ENCODE results near the gene RCAN2.
"Not testable (repeated sequence)": the region's sequence is repeated elsewhere in the genome, so short reads cannot be mapped to it uniquely, and the experiment has no call there.

RCAN2 gene

DNA sequence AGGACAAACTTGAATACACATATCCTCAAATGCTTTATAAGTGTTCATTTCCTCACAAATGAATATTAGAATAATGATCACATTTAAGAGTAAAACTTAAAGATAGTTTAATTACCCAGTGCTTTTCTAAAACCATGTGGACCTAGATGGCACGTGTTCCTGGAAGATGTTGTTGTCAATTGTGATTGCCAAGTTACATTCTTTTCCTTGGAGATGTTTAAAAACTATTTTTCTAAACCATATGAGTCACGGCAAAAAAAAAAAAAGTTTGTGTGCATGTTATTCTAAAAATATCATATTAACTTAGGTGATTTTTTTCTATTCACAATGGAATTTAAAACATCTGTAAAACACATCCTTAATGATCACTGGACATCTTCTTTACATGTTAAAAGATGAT, 51.1 kb downstream of the RCAN2 start:
- DNase-seq (ENCODE audit: low read depth in 2 of 2), result no peak

DNA sequence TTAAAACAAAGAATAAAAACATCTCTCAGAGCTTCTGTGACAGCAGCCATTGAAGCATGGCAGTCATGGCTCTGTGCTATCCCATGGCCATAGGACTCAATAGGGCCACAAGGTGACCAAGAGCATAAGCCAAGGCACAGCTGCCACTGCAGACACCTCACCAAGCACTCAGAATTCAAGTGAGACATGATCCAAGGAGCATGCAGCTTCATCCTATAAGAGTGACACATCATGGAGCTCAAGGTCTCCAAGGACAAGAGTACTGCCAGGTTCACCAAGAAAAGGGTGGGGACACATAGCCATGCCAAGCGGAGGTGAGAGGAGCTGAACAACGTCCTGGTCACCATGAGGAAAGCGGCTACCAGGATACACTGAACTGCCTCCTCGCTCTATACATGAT, 53.0 kb downstream of the RCAN2 start:
- DNase-seq (ENCODE audit: low read depth in 2 of 2), result no peak

DNA sequence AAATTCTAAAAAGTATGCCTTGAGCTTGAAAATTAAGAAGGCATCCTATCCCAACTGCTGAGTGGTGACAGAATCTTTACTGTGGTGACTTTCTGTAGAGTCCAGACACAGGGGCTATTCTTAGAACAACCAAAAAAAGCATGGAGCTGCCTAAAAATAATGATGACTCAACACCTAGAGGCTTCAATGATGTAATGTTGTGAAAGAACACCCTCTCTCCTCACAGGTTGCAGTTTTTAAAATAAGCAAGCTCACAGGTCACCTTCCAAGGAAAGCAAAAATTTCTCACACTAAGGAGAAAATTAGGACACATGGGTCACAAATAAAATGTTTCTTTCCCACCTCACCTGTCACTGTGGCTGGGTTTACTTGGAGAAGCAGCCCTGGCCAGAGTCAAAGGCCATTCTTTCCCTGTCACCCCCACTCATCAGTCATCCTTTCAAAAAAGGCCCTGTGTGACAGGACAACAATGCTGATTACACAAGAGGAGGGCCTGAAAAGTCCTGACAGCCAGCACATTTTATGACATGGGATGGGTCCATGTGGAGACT, 53.5 kb downstream of the RCAN2 start:
- DNase-seq (ENCODE audit: low read depth in 2 of 2), result no peak

DNA sequence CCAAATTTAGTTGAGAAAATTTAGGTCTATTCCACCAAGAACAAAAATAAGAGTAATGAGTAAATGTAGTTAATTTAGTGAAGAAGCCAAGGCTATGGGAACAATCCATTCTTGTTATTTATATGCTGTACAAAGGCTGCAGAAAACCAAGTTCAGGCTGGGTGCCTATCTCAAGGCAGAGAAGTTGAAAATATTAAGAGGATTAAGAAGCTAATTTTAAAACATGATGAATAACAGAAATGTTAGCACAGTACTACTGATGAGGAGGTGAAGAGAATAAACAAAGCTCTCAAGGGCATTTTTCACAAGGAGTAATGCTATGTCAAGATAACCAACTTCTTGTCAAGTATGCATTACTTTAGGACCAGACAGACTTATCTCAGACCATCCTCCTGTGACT, 68.6 kb downstream of the RCAN2 start:
- no peak for DNase-seq (ENCODE audit: low read depth in 2 of 2)

GRCh38 chr6:46421939-46422338, 69.3 kb downstream of the RCAN2 start:
- no peak for DNase-seq (ENCODE audit: low read depth in 2 of 2)

DNA sequence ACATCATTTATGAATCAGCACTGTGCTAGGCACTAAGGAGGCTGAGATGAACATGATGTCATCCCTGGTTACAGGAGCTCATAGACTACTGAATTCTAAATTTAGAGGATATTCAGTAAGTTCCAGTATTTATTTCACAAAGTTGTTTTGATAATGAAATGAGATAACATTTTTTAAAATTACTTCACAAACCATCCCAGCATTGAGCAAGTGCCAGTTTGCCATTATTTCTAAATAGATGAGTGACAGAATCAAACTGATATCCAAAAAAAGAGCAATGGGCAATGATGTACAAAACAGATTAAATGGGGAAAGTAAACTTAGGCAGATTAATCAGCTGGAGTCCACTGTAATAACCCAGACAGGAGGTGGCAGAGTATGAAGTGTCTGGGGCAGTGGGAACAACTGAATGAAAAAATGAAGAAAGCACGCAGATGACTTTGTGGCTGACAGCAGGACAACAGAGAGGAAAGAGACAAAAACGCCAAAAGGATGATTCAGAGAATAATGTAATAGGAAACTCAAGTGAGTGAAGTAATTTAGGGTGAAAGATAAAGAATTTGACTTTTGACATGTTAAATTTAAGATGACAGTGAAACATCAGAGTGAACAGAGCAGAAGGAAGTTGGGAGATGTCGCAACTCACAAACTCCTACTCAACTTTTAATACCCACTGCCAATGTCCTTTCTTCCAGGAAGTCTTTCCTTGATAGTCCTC, 70.2 kb downstream of the RCAN2 start:
- DNase-seq (ENCODE audit: low read depth in 2 of 2), result no peak

DNA sequence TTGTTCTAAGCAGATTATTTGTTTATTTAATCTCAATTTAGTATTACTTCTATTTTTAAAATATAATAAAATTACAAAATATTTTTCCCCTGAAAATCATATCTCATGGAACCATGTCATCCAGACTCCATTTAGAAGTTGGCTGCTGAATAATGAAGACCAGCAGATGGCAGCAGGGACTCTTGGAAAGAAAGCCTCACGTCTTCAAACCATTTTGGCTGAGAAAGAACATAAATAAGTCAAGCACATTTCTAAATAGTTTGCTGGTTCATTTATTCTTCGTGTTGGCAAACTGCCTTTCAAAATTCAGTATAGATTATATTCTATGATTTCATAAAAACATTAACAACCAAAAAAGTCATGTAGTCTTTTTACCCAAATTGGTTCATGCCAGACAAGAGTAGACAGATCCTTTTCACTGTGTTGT, 71.7 kb downstream of the RCAN2 start:
- DNase-seq (ENCODE audit: low read depth in 2 of 2), result no peak

GRCh38 chr6:46414398-46414797, 76.9 kb downstream of the RCAN2 start:
- DNase-seq (ENCODE audit: low read depth in 2 of 2), result no peak

DNA sequence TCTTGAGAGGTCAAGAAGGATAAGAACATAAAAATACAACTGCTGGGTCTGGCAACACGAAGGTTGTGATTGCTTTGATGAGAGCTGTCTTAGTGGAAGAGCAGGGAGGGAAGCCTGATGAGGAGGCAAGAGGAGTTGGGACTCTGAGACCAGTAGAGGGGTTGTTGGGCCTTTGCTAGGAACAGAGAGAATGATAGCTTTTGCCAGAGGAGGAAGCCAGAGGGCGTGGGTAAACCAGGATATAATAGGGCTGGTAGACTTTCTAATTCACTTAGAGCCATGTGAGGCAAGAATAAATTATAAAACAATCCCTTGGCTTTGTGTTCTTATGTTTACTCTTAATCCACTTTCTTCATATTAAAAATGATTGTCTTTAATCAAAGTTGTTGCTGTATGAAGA, 78.6 kb downstream of the RCAN2 start:
- DNase-seq (ENCODE audit: low read depth in 2 of 2), result no peak

DNA sequence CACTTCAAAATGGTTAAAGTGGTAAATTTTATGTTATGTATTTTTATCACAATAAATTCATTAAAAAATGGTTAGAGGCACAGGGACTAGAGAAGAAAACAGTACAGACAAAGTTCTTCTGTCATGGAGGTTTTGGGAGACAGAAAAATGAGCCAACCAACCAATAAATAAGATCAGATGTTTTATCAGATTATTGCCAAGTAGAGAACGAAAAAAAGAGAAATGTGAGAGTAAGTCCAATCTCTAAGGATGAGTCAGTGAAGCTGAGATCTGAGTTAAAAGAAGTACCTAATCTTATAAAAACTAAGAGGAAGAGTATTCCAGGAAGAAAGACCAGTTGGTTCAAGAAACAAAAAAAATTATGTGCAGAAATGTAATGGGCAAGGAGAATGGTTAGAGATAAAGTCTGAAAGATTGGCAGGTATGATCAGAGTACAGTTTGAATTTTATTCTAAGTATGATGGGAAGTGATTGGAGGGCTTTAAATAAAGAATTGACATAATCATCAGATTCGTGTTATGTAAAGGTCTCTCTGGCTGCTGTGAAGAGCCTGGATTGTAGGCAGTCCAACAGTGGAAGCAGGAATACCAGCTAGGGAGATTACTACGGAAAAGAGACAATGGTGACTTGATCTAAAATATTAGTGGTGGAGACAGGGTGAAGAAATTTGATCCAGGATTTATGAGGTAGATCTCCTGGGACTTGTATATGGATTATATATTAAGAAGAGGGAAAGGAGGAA, 79.6 kb downstream of the RCAN2 start:
- DNase-seq (ENCODE audit: low read depth in 2 of 2), result no peak

DNA sequence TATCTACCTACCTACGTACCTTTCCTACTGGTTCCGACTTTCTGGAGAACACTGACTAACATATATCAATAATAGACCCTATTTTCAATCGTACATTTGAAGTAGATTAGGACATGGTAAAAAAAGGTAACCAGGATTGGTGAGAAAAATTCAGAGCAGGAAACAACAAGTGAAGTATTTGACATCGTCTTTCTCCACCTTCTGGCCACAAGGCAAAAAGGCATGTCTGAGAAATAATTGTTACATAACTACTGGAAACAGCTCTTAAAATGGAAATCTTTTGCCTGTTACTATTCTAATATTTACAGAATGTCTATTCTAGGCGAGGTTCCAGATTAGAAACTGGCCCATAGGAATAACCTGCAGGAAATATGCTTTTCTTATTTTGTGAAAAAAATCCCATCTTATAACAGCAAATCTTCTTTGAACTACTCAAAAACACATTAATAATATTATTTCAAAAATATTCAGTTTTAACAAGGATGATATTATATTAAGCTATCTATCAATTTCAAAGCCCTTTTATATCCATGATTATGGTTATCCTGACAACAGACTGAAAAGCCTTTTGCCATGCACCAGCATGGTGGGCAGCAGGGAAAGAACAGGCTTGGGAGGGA, 80.8 kb downstream of the RCAN2 start:
- DNase-seq (ENCODE audit: low read depth in 2 of 2), result no peak

DNA sequence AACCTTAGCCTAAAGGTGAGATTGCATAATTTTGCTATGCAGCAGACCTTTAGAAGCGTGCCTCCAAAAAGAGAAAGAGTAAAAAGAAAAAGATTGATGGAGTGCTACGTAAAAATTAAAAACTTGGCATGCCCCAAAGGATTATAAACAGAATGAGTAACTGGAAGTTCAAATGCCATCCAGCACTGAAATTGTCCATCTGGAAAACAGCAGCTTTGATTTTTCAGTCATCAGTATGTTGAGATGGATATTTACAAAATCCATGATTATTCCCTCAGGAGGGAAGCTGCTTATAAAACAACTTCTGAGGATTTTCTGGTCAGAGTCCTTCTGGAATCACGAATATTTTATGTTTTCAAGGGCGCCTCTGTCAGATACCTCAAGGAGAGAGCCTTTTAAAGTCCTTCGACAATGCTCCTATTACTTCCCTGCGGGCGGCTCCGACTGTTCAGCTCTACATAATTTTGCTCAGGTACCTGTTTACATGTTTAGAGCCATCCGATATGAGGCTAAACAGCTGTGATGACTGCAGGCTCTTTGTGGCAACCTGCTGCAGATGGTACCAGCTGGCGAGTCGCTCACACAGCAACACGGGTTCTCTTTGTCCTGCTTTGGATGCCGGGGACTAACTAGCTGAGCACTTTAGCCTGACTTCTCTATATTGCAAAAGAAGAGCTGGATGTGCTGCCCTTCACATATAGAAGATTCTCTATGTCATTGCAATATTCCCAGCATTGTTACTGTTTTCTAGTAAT, 83.3 kb downstream of the RCAN2 start:
- DNase-seq (ENCODE audit: low read depth in 2 of 2), result no peak

DNA sequence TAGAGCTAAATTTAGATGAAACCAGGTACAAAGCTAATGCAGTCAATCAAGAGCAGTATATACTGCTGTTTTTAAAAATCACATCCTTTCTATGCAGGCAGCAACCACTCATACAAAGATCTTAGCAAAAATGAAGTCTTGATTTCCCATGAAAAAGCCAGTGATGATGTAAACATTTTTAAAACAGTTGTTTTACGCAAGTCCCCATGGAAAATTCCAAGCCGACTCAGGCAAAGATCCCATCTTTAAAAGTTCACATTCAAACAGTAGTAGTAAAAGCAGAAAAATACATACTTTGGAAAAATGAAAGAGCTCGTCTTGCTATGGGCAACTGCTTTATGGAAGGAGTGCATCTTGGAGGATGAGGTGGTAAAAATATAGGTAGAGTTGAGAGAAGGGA, 84.0 kb downstream of the RCAN2 start:
- DNase-seq (ENCODE audit: low read depth in 2 of 2), result no peak

DNA sequence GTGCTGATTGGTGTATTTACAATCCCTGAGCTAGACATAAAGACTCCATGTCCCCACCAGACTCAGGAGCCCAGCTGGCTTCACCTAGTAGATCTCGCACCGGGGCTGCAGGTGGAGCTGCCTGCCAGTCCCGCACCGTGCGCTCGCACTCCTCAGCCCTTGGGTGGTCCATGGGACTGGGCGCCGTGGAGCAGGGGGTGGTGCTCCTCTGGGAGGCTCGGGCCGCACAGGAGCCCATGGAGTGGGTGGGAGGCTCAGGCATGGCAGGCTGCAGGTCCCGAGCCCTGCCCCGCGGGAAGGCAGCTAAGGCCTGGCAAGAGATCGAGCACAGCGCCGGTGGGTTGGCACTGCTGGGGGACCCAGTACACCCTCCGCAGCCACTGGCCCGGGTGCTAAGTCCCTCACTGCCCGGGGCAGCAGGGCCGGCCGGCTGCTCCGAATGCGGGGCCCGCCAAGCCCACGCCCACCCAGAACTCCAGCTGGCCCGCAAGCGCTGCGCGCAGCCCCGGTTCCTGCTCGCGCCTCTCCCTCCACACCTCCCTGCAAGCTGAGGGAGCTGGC, 85.5 kb downstream of the RCAN2 start:
- not testable (repeated sequence) for DNase-seq (ENCODE audit: low read depth in 2 of 2)

GRCh38 chr6:46400898-46401297, 90.4 kb downstream of the RCAN2 start:
- DNase-seq (ENCODE audit: low read depth in 2 of 2), result no peak

- no peak for DNase-seq (ENCODE audit: low read depth in 2 of 2)
These were observed 95.7 kb downstream of the RCAN2 start for GRCh38 chr6:46395530-46395929.

DNA sequence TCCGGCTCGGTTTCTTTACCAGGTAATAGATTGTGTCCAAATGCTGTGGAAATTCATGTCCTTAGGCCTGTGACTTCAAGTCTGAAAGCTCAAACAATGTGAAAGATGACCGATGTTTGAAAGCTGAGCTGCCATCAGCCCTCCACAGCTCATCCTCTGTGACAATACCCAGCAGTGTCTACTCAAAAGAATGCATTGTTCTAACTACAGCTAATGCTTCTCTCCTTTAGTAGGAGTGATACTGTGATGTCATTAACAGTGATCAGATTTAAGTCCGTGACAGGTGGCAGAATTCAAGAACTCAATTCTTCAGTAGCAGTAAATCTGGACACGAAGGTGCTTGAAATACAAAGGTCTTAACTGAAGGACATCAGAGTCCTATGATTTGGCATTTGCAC, 97.3 kb downstream of the RCAN2 start:
- DNase-seq (ENCODE audit: low read depth in 2 of 2), result no peak

GRCh38 chr6:46393161-46393939, 97.9 kb downstream of the RCAN2 start:
- DNase-seq (ENCODE audit: low read depth in 2 of 2), result no peak

- DNase-seq (ENCODE audit: low read depth in 2 of 2), result no peak
These were observed 99.0 kb downstream of the RCAN2 start for GRCh38 chr6:46392294-46392693.

DNA sequence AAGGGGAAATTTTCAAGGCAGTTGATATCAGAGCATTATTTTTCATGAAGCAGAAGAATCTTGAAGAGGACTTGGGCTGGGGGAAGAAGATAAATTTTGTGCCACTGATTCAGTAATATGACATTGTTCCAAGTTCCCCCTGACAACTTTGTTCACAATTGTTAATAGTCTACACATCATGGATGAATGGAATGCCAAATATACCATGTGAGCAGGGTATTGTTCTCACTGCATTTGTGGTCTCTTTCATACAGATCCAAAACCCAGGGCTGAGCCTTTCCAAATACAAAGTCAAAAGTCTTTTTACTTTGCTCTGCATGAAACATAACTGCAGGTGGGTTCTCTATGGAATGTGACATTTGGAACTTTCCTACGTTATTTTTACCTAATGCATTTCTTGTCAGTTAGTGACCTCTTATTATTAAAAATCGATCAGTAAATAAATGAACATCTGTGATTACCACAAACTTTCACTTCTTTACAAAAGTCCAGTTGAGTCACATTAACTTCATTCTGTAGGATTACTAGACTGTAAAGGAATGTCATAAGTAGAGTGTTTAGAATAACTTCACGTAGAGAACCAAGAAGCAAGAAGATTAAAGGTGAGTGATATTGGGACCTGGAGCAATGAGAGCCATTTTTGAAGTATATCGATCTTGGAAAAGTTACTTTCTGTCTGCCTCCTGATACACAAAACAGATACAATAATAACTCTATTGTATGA, 100.9 kb downstream of the RCAN2 start:
- no peak for DNase-seq (ENCODE audit: low read depth in 2 of 2)

Measured in stimulated activated CD8-positive, alpha-beta memory T cell treated with anti-CD3 and anti-CD28 coated beads, Interleukin-15, amount 100 ng/mL, for 4 hours (primary cell).